Stimulated activated CD8-positive, alpha-beta memory T cell treated with anti-CD3 and anti-CD28 coated beads, Interleukin-4, amount 100 ng/mL, for 24 hours (primary cell): ENCODE results near the gene SENP5.
"Not testable (repeated sequence)": the region's sequence is repeated elsewhere in the genome, so short reads cannot be mapped to it uniquely, and the experiment has no call there.

Experiments used
- DNase-seq: peaks from one replicate; pipeline ENCODE4 v3.0.0-alpha.2; 2020; ENCODE audit warnings: low read depth

Gene SENP5

GRCh38 chr3:196867507-196868296, at the start of gene SENP5:
TSS of gene SENP5 (plus strand) at chr3:196867920. CDS start at chr3:196885182, 17,262 bp downstream.
- peak; percentile 85 for DNase-seq

- DNase-seq = no peak
Observed at GRCh38 chr3:196821806-196822355, 45.8 kb upstream of the SENP5 start.

- DNase-seq = not testable (repeated sequence)
Observed at GRCh38 chr3:196829651-196830050, 38.1 kb upstream of the SENP5 start.

DNA sequence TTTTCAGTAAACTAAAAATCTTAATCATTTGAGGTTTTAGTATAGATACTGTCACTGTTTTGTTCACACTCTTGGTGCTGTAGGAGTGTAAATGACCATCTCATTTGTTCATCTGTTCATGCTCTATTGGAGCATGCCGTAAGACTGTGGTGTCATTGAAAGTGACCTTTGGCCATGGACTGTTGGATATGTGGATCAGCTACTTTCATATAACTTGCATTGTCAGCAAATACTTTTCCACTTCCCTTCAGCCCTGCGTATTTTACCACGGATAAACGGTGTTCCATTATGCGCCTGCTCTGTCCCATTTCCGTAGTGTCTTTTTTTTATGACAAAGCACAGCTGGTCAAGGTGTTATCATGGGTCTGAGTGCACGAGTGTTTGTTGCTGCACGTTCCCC, 32.6 kb upstream of the SENP5 start:
- DNase-seq = no peak

DNA sequence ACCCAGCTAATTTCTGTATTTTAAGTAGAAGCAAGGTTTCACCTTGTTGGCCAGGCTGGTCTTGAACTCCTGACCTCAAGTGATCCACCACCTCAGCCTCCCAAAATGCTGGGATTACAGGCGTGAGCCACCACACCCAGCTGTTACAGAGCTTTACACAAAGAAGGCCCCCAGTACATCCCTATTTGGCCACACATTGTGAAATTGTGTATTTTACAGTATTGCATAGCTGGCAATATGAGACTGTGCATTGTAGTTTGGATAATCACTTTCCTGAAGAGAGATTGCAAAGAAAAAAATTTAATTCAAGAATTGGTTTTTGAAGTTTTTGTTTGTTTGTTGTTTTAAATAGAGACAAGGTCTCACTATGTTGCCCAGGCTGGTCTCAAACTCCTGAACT, 31.1 kb upstream of the SENP5 start:
- not testable (repeated sequence) for DNase-seq

GRCh38 chr3:196837819-196838420, 29.8 kb upstream of the SENP5 start:
- DNase-seq = peak; percentile 55

DNA sequence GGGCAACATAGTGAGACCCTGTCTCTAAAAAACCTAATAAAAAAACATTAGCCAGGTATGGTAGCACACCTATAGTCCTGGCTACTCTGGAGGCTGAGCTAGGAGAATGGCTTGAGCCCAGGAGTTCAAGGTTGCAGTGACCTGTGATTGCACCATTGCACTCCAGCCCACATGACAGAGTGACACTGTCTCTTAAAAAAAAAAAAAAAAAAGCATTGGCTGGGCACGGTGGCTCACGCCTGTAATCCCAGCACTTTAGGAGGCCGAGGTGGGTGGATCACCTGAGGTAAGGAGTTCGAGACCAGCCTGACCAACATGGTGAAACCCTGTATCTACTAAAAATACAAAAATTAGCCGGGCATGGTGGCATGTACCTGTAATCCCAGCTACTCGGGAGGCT, 28.4 kb upstream of the SENP5 start:
- DNase-seq = not testable (repeated sequence)

- no peak for DNase-seq
Observed at GRCh38 chr3:196842567-196843434, 24.9 kb upstream of the SENP5 start.

DNA sequence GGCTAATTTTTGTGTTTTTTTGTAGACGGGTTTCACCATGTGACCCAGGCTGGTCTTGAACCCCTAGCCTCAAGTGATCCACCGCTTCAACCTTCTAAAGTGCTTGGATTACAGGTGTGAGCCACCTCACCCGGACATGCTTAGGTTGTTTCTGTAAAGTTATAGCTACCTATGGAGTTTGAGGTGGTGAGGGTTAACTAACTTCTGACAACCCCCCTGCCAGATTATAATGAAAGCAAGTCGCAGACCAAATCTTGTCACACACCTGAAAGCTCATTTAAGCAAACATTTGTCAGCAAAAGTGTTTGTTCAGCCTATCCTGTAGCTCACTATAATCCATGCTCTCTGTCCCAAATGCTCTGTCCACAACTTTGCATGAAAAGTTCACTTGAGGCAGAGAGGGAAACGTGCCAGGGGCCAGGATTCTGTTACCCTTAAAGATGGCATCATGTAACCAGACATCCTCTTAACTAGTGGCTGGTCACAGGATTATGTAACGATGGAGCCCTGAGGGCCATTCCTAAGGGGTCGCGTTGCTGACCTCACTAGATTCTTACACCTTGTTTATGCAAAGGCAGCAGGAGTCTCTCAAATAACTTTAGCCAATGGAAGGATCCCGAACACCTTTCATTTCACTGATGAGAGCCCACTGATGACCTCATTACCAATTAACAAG, 24.1 kb upstream of the SENP5 start:
- no peak for DNase-seq

DNA sequence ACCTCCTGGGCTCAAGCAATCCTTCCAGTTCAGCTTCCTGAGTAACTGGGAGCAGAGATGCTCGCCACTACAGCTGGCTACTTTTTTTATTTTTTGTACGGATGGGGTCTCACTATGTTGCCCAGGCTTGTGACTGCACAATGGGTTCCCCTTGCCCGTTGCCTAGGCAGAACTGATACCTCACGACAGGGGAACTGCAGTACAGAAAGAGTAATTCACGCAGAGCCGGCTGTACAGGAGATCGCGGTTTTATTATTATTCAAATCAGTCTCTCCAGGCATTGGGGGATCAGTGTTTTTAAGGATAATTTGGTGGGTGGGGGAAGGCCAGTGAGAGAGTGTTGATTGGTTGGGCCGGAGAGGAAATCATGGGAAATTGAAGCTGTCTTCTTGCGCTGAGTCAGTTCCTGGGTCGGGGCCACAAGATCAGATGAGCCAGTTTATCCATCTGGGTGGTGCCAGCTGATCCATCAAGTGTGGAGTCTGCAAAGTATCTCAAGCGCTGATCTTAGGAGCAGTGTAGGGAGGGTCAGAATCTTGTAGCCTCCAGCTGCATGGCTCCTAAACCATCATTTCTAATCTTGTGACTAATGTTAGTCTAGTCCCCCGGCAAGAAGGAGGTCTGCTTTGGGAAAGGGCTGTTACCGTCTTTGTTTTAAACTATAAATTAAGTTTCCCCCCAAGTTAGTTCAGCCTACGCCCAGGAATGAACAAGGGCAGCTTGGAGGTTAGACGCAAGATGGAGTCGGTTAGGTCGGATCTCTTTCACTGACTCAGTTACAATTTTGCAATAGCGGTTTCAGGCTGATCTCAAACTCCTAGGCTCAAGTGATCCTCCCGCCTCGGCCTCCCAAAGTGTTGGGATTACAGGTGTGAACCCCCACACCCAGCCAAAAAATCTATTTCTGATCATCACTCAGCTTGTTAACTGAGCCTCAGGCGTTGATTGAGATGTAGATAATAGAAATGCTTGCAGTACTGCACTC, 23.2 kb upstream of the SENP5 start:
- not testable (repeated sequence) for DNase-seq

- DNase-seq = not testable (repeated sequence)
Observed at GRCh38 chr3:196848375-196848774, 19.3 kb upstream of the SENP5 start.

DNA sequence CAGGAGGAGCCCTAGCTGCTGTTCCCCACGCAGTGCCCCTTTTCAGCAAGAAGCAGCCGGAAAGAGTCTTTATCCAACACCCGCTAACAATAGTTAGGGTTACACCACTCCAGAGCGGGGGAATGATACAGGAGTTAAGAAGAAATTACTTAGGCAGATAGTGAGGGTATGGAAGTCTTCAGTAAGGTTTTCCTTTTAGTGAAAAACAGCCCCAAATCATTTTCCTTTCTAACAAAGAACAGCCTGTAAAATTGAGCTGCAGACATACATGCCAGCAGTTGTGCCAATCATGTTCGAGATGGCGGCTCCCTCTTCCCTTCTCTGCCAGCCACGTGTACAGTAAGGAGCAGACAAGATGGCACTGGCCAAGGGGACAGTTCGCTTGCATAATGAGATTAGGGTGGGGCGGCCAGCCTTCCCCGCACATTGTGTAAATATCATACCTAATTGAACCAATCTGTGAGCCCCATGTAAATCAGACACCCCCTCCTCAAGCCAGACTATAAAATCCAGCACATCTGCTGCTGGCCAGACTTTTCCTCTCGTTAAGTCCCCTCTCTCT, 18.5 kb upstream of the SENP5 start:
- no peak for DNase-seq

GRCh38 chr3:196863000-196863399, 4.7 kb upstream of the SENP5 start:
- not testable (repeated sequence) for DNase-seq

DNA sequence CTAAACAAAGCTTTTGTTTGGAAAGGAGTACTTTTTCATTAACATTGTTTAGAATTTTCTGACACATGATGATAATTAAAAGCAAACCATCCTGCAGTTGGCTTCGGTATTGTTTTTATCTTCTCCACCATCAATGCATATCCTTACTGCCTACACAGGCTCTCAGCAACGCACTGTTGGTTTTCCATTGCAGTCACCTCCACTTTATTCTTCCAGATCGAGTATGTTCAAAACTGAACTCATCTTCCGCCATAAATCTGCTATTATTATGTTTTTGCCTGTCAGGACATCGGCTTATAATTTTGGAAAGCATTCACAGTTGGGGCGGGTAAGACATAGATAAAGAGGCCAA, 589 bp upstream of the SENP5 start:
- DNase-seq = no peak

GRCh38 chr3:196868297-196868661, 559 bp downstream of the SENP5 start:
- DNase-seq = no peak

GRCh38 chr3:196872316-196872715, 4.6 kb downstream of the SENP5 start:
- no peak for DNase-seq

DNA sequence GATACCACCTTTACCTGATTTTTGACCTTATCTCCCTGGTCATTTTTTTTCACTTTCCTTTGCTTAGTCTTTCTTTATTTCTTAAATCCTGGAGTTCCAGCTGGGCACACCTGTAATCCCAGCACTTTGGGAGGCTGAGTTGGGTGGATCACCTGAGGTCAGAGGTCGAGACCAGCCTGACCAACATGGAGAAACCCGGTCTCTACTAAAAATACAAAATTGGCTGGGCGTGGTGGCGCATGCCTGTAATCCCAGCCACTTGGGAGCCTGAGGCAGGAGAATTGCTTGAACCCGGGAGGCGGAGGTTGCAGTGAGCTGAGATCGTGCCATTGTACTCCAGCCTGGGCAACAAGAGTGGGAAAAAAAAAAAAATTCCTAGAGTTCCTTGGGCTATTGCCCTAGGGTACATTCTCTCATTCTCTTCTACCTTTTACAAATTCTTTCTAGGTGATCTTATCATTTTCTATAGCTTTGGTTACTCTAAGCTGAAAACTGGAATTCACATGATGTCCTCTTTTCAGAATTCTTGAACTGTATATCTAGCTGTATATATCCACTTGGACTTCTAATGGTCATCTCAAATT, 6.9 kb downstream of the SENP5 start:
- DNase-seq = not testable (repeated sequence)

DNA sequence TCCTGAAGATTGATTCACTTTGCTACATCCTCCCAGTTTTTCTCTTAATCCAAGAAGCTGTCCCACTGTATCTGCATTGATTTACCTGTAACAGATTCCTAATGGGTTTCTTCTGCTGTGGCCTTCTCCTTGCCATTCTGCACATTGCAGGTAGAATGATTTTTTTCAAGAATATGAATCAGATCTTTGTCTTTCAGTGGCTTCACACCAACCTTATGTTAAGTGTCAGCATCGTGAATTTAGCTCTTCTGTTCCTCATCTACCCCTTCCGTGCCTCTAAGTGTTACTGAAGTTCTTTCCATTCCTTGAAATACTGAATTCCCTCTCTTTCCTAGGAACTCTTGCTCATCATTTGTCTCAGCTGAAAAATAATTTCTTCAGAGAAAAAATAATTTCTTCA, 7.5 kb downstream of the SENP5 start:
- DNase-seq = no peak

GRCh38 chr3:196883361-196883760, 15.6 kb downstream of the SENP5 start:
- DNase-seq = no peak

DNA sequence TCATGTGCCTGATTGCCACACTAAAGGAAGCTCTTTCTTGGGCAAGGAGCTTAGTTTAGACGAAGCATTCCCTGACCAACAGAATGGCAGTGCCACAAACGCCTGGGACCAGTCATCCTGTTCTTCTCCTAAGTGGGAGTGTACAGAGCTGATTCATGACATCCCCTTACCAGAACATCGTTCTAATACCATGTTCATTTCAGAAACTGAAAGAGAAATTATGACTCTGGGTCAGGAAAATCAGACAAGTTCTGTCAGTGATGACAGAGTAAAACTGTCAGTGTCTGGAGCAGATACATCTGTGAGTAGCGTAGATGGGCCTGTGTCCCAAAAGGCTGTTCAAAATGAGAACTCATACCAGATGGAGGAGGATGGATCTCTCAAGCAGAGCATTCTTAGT, 18.4 kb downstream of the SENP5 start:
- DNase-seq = no peak
